ENCODE data around the gene ILK. TPM values are rescaled to one million over a fixed set of nuclear protein-coding genes. Genes with fewer than 3 reads are reported as not detected.

ILK gene
- total RNA-seq, 1 donor from 2014 or later = 118 TPM

DNA sequence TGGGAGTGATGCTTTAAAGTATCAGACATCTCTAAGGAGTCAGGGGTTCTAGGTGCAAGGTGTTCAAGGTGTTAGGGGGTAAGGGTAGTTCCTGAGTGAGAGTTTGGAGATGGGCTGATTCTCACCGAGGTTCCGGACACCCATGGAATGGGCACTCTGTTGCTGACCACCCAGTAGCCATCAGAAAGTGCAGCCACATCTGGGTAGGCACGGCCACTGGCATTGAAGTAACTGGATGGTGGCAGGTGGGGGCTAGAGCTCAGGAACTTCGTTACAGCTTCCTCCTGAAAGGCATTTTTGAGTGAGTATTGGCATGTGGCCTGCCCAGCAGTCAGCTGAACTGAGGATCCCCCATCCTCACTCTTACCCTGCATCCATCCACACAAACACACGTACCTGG, 11.5 kb downstream of the ILK start:
- no peak overlapping the region for H3K4me3 ChIP-seq (ENCODE audit: low read depth, low read length)
- TF ChIP-seq, protein P1, sequence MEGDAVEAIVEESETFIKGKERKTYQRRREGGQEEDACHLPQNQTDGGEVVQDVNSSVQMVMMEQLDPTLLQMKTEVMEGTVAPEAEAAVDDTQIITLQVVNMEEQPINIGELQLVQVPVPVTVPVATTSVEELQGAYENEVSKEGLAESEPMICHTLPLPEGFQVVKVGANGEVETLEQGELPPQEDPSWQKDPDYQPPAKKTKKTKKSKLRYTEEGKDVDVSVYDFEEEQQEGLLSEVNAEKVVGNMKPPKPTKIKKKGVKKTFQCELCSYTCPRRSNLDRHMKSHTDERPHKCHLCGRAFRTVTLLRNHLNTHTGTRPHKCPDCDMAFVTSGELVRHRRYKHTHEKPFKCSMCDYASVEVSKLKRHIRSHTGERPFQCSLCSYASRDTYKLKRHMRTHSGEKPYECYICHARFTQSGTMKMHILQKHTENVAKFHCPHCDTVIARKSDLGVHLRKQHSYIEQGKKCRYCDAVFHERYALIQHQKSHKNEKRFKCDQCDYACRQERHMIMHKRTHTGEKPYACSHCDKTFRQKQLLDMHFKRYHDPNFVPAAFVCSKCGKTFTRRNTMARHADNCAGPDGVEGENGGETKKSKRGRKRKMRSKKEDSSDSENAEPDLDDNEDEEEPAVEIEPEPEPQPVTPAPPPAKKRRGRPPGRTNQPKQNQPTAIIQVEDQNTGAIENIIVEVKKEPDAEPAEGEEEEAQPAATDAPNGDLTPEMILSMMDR (conservative IDR thresholded peaks at IDR 0.05; ENCODE audit: low read depth, low read length) = no peak
- DNase-seq (ENCODE audit: low read depth) = no peak

DNA sequence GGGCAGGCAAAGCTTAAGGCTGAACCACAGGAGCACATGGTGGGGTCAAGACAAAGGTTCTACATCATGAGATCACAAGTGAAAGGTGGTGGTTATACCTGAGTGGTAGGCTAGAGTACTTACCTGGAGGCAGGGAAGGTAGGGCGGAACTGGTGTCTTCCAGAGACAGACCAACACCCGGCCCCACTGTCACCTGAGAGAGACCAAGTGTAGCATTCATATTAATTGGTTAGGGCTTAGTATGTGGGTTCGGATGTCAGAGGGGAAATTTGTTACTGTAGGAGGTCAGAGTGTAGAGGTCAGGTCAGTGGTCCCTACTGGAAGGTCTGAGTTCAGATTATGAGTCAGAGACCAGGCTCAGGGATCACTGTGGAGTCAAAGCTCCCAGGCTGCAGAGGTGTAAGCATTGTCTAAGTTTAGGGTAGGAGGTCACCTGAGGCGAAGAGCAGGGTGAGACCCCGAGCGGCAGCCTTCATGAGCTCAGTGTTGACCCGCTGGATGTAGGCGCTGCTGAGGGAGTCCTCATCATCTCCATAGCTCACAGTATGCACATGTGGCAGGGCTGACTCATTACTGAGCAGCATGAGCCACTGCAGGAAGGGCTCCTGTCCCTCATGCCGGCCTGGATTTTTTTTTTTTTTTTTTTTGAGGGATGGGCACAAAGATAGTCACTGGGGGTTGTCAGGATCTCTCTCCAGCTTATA, 12.5 kb downstream of the ILK start:
- H3K4me3 ChIP-seq (ENCODE audit: low read depth, low read length) = no peak overlapping the region
- TF ChIP-seq, protein P1 (conservative IDR thresholded peaks at IDR 0.05; ENCODE audit: low read depth, low read length) = no peak
- no peak for DNase-seq (ENCODE audit: low read depth)

DNA sequence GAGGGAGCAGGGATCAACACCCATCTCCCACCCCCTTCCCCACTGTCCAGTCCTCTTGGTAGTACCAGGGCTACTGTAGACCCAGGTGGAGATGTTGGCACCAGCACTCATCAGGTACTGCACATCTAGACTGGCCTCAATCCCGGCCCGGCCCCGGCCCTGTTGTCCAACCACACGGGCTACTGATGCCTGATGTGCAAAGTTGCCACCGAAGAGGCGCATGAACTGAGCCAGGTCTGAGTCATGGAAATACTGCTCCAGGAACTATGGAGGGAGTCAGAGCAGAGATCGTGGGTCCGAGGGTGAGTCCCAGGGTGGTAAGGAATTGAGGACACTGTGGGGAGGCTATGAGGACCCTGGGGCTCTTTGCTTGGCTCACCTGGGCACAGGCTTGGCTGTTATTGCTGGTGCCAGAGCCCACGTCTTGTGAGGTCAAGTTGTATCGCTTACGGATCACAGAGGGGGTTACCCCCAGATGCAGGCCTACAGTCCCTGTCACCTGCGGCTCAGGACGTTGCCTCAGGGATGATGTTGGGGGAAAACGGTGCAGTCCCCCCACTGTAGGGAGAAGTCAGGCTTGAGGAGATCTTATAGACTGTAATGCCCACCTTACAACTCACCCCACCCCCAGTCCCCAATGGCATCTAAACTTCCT, 13.1 kb downstream of the ILK start:
- H3K4me3 ChIP-seq (ENCODE audit: low read depth, low read length) = no peak overlapping the region
- TF ChIP-seq, protein P1 (conservative IDR thresholded peaks at IDR 0.05; ENCODE audit: low read depth, low read length) = no peak
- DNase-seq (ENCODE audit: low read depth) = no peak

DNA sequence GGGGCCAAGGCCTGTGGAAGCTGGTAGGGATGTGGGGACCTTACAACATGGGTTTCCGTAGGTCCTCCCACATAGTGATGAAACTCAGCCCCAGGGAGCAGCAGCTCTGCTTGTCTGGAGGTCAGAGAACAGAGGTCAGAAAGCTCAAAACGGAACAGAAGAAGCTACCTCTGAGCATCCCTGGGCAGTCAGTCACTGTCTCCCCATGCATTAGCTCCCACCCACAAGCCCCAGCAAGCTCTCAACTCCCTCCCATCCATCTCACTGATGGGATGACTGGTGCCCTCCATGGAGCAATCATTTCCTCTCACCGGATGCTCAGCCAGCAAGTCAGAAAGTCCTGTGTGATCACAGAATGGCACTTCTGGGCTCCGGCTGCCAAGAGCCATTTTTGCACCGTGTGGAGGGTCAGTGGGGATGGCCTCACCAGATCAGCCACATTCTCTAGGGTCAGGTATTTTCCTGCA, 13.8 kb downstream of the ILK start:
- TF ChIP-seq, protein P1 (conservative IDR thresholded peaks at IDR 0.05; ENCODE audit: low read depth, low read length) = no peak
- H3K4me3 ChIP-seq (ENCODE audit: low read depth, low read length) = peak overlapping the region; percentile 91

DNA sequence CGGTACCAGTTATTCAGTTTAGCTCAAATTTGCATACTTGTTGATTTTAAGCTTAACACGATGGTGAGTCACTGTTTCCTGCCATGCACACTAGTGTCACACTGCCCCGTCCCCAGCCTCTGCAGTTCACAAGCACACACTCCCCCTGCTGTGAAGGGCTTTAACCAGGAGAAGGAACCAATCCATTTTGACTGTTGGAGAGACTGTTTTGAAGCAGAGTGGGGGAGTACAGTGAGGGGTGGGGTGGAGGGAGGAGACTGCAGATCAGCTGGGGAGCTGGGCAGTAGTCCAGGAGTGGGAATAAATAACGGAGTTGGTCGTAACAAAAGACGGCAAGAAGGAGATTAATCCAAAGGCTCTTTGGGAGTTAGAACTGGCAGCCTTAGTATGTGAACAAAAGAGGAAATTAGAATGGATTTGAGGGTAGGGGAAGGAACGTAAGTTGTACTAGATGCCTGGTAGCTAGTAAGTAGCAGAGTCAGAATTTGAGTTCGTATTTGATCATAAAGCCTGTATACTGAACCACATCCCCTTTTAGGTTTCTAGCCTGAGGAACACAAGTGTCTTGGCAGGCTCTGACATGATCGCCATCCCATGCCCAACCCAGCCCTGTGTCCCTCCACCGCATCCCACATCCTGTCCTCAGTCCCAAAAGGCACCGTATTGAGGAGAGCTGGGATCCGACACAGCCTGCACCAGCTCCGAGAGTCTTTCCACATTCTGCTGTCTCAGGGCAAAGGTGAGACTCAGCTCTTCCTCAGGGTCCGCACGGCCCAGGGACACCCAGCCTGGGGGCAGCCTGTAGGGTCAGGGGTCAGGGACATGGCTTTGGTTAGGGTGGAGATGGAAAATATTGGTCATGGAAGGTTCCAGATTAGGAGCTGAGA, 14.8 kb downstream of the ILK start:
- H3K4me3 ChIP-seq (ENCODE audit: low read depth, low read length) = peak overlapping the region; percentile 91
- TF ChIP-seq, protein P1 (conservative IDR thresholded peaks at IDR 0.05; ENCODE audit: low read depth, low read length) = peak; percentile 6
- DNase-seq (ENCODE audit: low read depth) = no peak

More for the DNA sequence above, 13.8 kb downstream of the ILK start:
- no peak for DNase-seq (ENCODE audit: low read depth)

DNA sequence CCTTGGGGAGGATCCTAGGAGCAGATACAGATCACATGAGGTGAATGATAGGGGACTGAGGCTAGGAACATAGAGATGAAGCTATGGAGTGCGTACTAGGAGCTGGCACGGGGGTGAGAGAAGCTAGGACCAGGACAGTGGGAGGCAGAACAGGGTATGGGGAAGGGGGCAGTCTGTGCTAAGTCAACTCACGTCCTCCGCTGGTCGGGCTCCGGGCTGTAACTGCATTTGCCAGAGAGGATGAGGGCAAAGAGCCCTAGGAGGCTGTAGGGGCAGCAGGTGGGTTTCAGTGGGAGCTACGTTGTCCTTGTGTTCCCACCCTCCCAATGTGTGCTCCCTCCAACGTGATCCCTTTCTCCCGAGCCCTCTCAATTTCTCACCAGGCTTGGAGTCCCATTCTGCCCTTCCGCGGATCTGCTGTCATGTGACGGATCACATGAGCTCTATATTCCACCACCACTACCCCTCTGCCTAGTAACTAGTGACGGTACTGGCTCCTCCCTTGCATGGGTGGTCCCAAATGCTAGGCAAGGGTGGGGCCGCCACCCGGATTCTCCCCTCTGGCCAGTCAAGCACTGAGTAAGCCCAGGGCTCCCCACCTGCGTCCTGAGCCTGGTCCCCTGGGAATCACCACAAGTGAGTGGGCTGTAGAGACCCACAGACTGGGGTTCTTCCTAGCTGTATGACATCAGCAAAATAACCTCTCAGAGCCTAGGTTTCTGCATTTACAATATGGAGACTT, 15.6 kb downstream of the ILK start, which contains the start of gene TPP1:
Gene TPP1, minus strand, starts transcription at position 419 of the 742 bp plus-strand sequence. Its CDS starts 22 bp downstream, at position 397.
- H3K4me3 ChIP-seq (ENCODE audit: low read depth, low read length) = peak within 1 kb of the TSS; percentile 91
- TF ChIP-seq, protein P1 (conservative IDR thresholded peaks at IDR 0.05; ENCODE audit: low read depth, low read length) = no peak
- DNase-seq (ENCODE audit: low read depth) = peak; percentile 63
